MG63 (cell line): ENCODE results near the gene KCNN2. TPM values are rescaled to one million over a fixed set of nuclear protein-coding genes. Genes with fewer than 3 reads are reported as not detected.
"Not testable (repeated sequence)": the region's sequence is repeated elsewhere in the genome, so short reads cannot be mapped to it uniquely, and the experiment has no call there.

Source experiments
- DNase-seq: peaks from one replicate; pipeline ENCODE4 v3.0.0-alpha.2; 2020
- H3K27me3 ChIP-seq: fragments of 250-450 bp; sonication (Bioruptor Pico); 2 replicates; pipeline ENCODE4 v1.5.1; 2020; ENCODE audit warnings: mild to moderate bottlenecking, moderate library complexity
- H3K36me3 ChIP-seq: fragments of 250-450 bp; sonication (Bioruptor Pico); 2 replicates; pipeline ENCODE4 v1.5.1; 2020; ENCODE audit warnings: mild to moderate bottlenecking, moderate library complexity
- H3K4me3 ChIP-seq: fragments of 250-450 bp; sonication (Bioruptor Pico); 2 replicates; pipeline ENCODE4 v1.5.1; 2020; ENCODE audit warnings: mild to moderate bottlenecking, moderate library complexity
- H3K9me3 ChIP-seq: fragments of 250-450 bp; sonication (Bioruptor Pico); 2 replicates; pipeline ENCODE4 v1.5.1; 2020; ENCODE audit warnings: mild to moderate bottlenecking, moderate library complexity
- total RNA-seq: library from RNA; depleted of rRNA; stranded (reverse); fragments of >200 nt; shearing (Covaris generic); gene quantifications from 2 replicates; pipeline ENCODE4 v1.2.3, GENCODE V29; 2014; ENCODE audit warnings: low replicate concordance

The KCNN2 gene
- total RNA-seq, 1 experiment from 2014 or later = not detected

- Histone ChIP-seq H3K9me3 (no peaks in the 10 kb centered on the region), H3K4me3 (no peak overlapping the region), H3K27me3 (peaks cover 13% of the 10 kb centered on the region), H3K36me3 (no peaks in the 10 kb centered on the region)
- no peak for DNase-seq
Measured at GRCh38 chr5:114407783-114408182, 45.9 kb downstream of the KCNN2 start.

GRCh38 chr5:114408847-114409246, 47.0 kb downstream of the KCNN2 start:
- Histone ChIP-seq H3K36me3 (no peaks in the 10 kb centered on the region), H3K9me3 (no peaks in the 10 kb centered on the region), H3K27me3 (peaks cover 13% of the 10 kb centered on the region), H3K4me3 (no peak overlapping the region)
- no peak for DNase-seq

- Histone ChIP-seq H3K4me3 (no peak overlapping the region), H3K36me3 (no peaks in the 10 kb centered on the region), H3K9me3 (no peaks in the 10 kb centered on the region), H3K27me3 (peaks cover 11% of the 10 kb centered on the region)
- DNase-seq = no peak
Measured at GRCh38 chr5:114411380-114411931, 49.6 kb downstream of the KCNN2 start.

GRCh38 chr5:114412510-114413171, 50.8 kb downstream of the KCNN2 start:
- DNase-seq = peak; percentile 8
- Histone ChIP-seq H3K36me3 (no peaks in the 10 kb centered on the region), H3K27me3 (peaks cover 15% of the 10 kb centered on the region), H3K4me3 (no peak overlapping the region), H3K9me3 (no peaks in the 10 kb centered on the region)

GRCh38 chr5:114415760-114416159, 53.9 kb downstream of the KCNN2 start:
- no peak overlapping the region for H3K4me3 ChIP-seq
- peaks cover 4% of the 10 kb centered on the region for H3K27me3 ChIP-seq
- no peaks in the 10 kb centered on the region for H3K36me3 ChIP-seq
- no peaks in the 10 kb centered on the region for H3K9me3 ChIP-seq
- DNase-seq = no peak

GRCh38 chr5:114416254-114416653, 54.4 kb downstream of the KCNN2 start:
- Histone ChIP-seq H3K4me3 (no peak overlapping the region), H3K27me3 (peaks cover 4% of the 10 kb centered on the region), H3K36me3 (no peaks in the 10 kb centered on the region), H3K9me3 (no peaks in the 10 kb centered on the region)
- no peak for DNase-seq

GRCh38 chr5:114417519-114417918, 55.6 kb downstream of the KCNN2 start:
- peaks cover 4% of the 10 kb centered on the region for H3K27me3 ChIP-seq
- no peaks in the 10 kb centered on the region for H3K36me3 ChIP-seq
- H3K9me3 ChIP-seq = no peaks in the 10 kb centered on the region
- DNase-seq = no peak
- no peak overlapping the region for H3K4me3 ChIP-seq

GRCh38 chr5:114418176-114419066, 56.6 kb downstream of the KCNN2 start:
- Histone ChIP-seq H3K4me3 (no peak overlapping the region), H3K27me3 (peaks cover 4% of the 10 kb centered on the region), H3K9me3 (no peaks in the 10 kb centered on the region), H3K36me3 (no peaks in the 10 kb centered on the region)
- no peak for DNase-seq

- Histone ChIP-seq H3K9me3 (no peaks in the 10 kb centered on the region), H3K36me3 (no peaks in the 10 kb centered on the region), H3K27me3 (peaks cover 4% of the 10 kb centered on the region), H3K4me3 (no peak overlapping the region)
- DNase-seq = no peak
Measured at GRCh38 chr5:114419067-114419388, 57.2 kb downstream of the KCNN2 start.

- peak; percentile 14 for DNase-seq
- Histone ChIP-seq H3K27me3 (peaks cover 4% of the 10 kb centered on the region), H3K4me3 (no peak overlapping the region), H3K36me3 (no peaks in the 10 kb centered on the region), H3K9me3 (no peaks in the 10 kb centered on the region)
Measured at GRCh38 chr5:114419959-114420358, 58.1 kb downstream of the KCNN2 start.

- no peak for DNase-seq
- Histone ChIP-seq H3K36me3 (no peaks in the 10 kb centered on the region), H3K27me3 (peaks cover 2% of the 10 kb centered on the region; the same call in 1 of the 2 replicates), H3K4me3 (no peak overlapping the region), H3K9me3 (no peaks in the 10 kb centered on the region)
Measured at GRCh38 chr5:114427204-114427603, 65.3 kb downstream of the KCNN2 start.

GRCh38 chr5:114430532-114430931, 68.7 kb downstream of the KCNN2 start:
- Histone ChIP-seq H3K27me3 (peaks cover 2% of the 10 kb centered on the region; the same call in 1 of the 2 replicates), H3K4me3 (no peak overlapping the region), H3K9me3 (no peaks in the 10 kb centered on the region), H3K36me3 (no peaks in the 10 kb centered on the region)
- no peak for DNase-seq

GRCh38 chr5:114432684-114433083, 70.8 kb downstream of the KCNN2 start:
- H3K36me3 ChIP-seq, DNase-seq, H3K9me3 ChIP-seq, H3K27me3 ChIP-seq, H3K4me3 ChIP-seq: not testable (repeated sequence)

- peaks cover 2% of the 10 kb centered on the region; the same call in 1 of the 2 replicates for H3K27me3 ChIP-seq
- no peaks in the 10 kb centered on the region for H3K9me3 ChIP-seq
- no peak for DNase-seq
Measured at GRCh38 chr5:114434396-114435219, 72.7 kb downstream of the KCNN2 start.

GRCh38 chr5:114435220-114435481, 73.3 kb downstream of the KCNN2 start:
- DNase-seq = no peak
- Histone ChIP-seq H3K4me3 (no peak overlapping the region), H3K36me3 (no peaks in the 10 kb centered on the region), H3K9me3 (no peaks in the 10 kb centered on the region), H3K27me3 (peaks cover 2% of the 10 kb centered on the region; the same call in 1 of the 2 replicates)

More at GRCh38 chr5:114434396-114435219, 72.7 kb downstream of the KCNN2 start:
- no peaks in the 10 kb centered on the region for H3K36me3 ChIP-seq
- H3K4me3 ChIP-seq = no peak overlapping the region

- Histone ChIP-seq H3K9me3 (no peaks in the 10 kb centered on the region), H3K27me3 (peaks cover 2% of the 10 kb centered on the region; the same call in 1 of the 2 replicates), H3K4me3 (no peak overlapping the region), H3K36me3 (no peaks in the 10 kb centered on the region)
- no peak for DNase-seq
Measured at GRCh38 chr5:114435885-114436299, 74.0 kb downstream of the KCNN2 start.

GRCh38 chr5:114437936-114438335, 76.1 kb downstream of the KCNN2 start:
- Histone ChIP-seq H3K4me3 (no peak overlapping the region), H3K9me3 (no peaks in the 10 kb centered on the region), H3K27me3 (no peaks in the 10 kb centered on the region), H3K36me3 (no peaks in the 10 kb centered on the region)
- DNase-seq = no peak
